ENCODE results near the gene EPHB1.

DNA sequence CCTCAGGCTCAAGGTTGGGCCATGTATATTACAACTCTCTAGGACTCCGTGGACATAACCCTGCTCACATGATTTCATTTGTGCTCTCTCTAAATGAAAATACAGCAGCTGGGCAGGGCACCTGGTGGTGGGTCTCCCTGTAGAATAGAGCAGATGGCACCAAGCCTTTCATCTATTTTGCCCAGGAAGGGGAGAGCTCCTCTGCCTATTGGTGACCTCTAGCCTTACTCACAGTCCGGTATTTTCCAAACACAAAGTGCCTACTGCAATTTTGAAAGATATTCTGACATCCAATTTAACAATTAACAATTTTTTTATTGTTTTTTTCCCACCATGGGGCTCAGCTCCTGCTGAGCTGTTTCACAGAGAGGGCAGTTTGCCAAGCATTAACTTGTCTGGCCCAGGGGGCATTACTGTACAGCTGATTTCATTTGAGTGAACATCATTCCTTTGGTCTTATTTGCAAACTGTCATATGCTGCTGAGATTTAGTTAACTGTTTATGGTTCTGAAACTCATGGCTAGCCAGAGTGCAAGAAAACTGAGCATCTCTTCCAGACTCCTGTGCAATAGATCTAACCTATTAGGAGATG lies 474.0 kb downstream of the EPHB1 start:
- TF ChIP-seq CTCF (IDR thresholded peaks at IDR 0.05): no peak
- no peak for TF ChIP-seq POLR2A (IDR thresholded peaks at IDR 0.05)

Data from thyroid gland (tissue), 4 donors.